HG02610 (cell line): ENCODE results near the gene TRIP11.

Source experiments
- ATAC-seq: cut with Tn5 transposase; IDR thresholded peaks from one replicate; pipeline ENCODE4 v1.9.1; 2021; ENCODE audit warnings: mild to moderate bottlenecking, moderate library complexity; ENCODE audit not compliant: unreplicated experiment

The TRIP11 gene

GRCh38 chr14:91926131-91926890 is 113.5 kb downstream of the TRIP11 start:
- ATAC-seq = no peak

GRCh38 chr14:91925727-91926121 is 114.1 kb downstream of the TRIP11 start:
- no peak for ATAC-seq

- ATAC-seq = no peak
Observed at GRCh38 chr14:91925001-91925726, 114.7 kb downstream of the TRIP11 start.

- no peak for ATAC-seq
Observed at GRCh38 chr14:91920526-91920925, 119.3 kb downstream of the TRIP11 start.

GRCh38 chr14:91919814-91920213 is 120.0 kb downstream of the TRIP11 start:
- ATAC-seq = no peak

- no peak for ATAC-seq
Observed at GRCh38 chr14:91918186-91918883, 121.5 kb downstream of the TRIP11 start.
